ENCODE data around the gene IQCH. TPM values are rescaled to one million over a fixed set of nuclear protein-coding genes. Genes with fewer than 3 reads are reported as not detected.

Gene IQCH
- 1 to 10 TPM; 3.6 to 3.7 TPM for total RNA-seq

GRCh38 chr15:67254238-67255175 lies at the start of gene IQCH, which contains the start of gene AAGAB:
Gene IQCH, plus strand, starts transcription at chr15:67254786. Its CDS starts 111 bp downstream, at chr15:67254897.
Gene AAGAB, minus strand, starts transcription at chr15:67254661. Its CDS starts 30 bp downstream, at chr15:67254631.
- peaks cover 5 to 8% of the 10 kb centered on the region in 2 donors for H3K36me3 Mint-ChIP-seq (ENCODE audit: insufficient read depth in 2 of 2)
- peaks cover 48% of the 10 kb centered on the region for H3K4me1 Mint-ChIP-seq (ENCODE audit: low read depth)
- peak within 1 kb of the TSS; percentile 97 for H3K27ac Mint-ChIP-seq
- H3K4me3 Mint-ChIP-seq: peak within 1 kb of the TSS; percentile 97
- H3K27me3 Mint-ChIP-seq (ENCODE audit: low read depth): peaks cover 17% of the 10 kb centered on the region
- ATAC-seq (replicated peaks in 1 of 2) (peak; percentile 95), DNase-seq (peak; percentile 99)
- no peaks in the 10 kb centered on the region for H3K9me3 Mint-ChIP-seq

GRCh38 chr15:67207555-67208207 lies 46.9 kb upstream of the IQCH start:
- no peak for DNase-seq
- H3K9me3 Mint-ChIP-seq: no peaks in the 10 kb centered on the region
- H3K36me3 Mint-ChIP-seq (ENCODE audit: insufficient read depth in 2 of 2): peaks cover 5 to 24% of the 10 kb centered on the region in 2 donors
- no peaks in the 10 kb centered on the region for H3K4me1 Mint-ChIP-seq (ENCODE audit: low read depth)
- no peak overlapping the region for H3K27ac Mint-ChIP-seq
- no peak for ATAC-seq (replicated peaks in 1 of 2)
- H3K27me3 Mint-ChIP-seq (ENCODE audit: low read depth): no peaks in the 10 kb centered on the region
- H3K4me3 Mint-ChIP-seq: no peak overlapping the region

GRCh38 chr15:67208396-67208795 lies 46.2 kb upstream of the IQCH start:
- Mint-ChIP-seq H3K4me3 (no peak overlapping the region), H3K4me1 (ENCODE audit: low read depth) (no peaks in the 10 kb centered on the region), H3K9me3 (no peaks in the 10 kb centered on the region), H3K27ac (peak overlapping the region; percentile 39), H3K36me3 (ENCODE audit: insufficient read depth in 2 of 2) (peaks cover 5 to 19% of the 10 kb centered on the region in 2 donors), H3K27me3 (ENCODE audit: low read depth) (no peaks in the 10 kb centered on the region)
- DNase-seq (no peak), ATAC-seq (replicated peaks in 1 of 2) (no peak)

- Mint-ChIP-seq H3K27ac (no peak overlapping the region), H3K9me3 (no peaks in the 10 kb centered on the region)
- no peak for ATAC-seq (replicated peaks in 1 of 2)
Measured at GRCh38 chr15:67210555-67211168, 43.9 kb upstream of the IQCH start.

GRCh38 chr15:67212684-67213367 lies 41.8 kb upstream of the IQCH start:
- Mint-ChIP-seq H3K36me3 (ENCODE audit: insufficient read depth in 2 of 2) (peaks cover 3 to 19% of the 10 kb centered on the region in 2 donors), H3K27ac (no peak overlapping the region), H3K9me3 (no peaks in the 10 kb centered on the region), H3K4me1 (ENCODE audit: low read depth) (no peaks in the 10 kb centered on the region), H3K27me3 (ENCODE audit: low read depth) (no peaks in the 10 kb centered on the region), H3K4me3 (no peak overlapping the region)
- DNase-seq: no peak
- ATAC-seq (replicated peaks in 1 of 2): no peak

More at GRCh38 chr15:67210555-67211168, 43.9 kb upstream of the IQCH start:
- DNase-seq: no peak
- Mint-ChIP-seq H3K36me3 (ENCODE audit: insufficient read depth in 2 of 2) (peaks cover 3 to 12% of the 10 kb centered on the region in 2 donors), H3K27me3 (ENCODE audit: low read depth) (no peaks in the 10 kb centered on the region), H3K4me1 (ENCODE audit: low read depth) (no peaks in the 10 kb centered on the region), H3K4me3 (no peak overlapping the region)

GRCh38 chr15:67215102-67215501 lies 39.5 kb upstream of the IQCH start:
- ATAC-seq (replicated peaks in 1 of 2) (no peak), DNase-seq (no peak)
- no peaks in the 10 kb centered on the region for H3K27me3 Mint-ChIP-seq (ENCODE audit: low read depth)
- H3K9me3 Mint-ChIP-seq: no peaks in the 10 kb centered on the region
- peaks cover 4 to 18% of the 10 kb centered on the region in 2 donors for H3K36me3 Mint-ChIP-seq (ENCODE audit: insufficient read depth in 2 of 2)
- H3K4me1 Mint-ChIP-seq (ENCODE audit: low read depth): peaks cover 8% of the 10 kb centered on the region
- H3K4me3 Mint-ChIP-seq: no peak overlapping the region
- no peak overlapping the region for H3K27ac Mint-ChIP-seq

GRCh38 chr15:67216859-67217258 lies 37.7 kb upstream of the IQCH start:
- peaks cover 4 to 15% of the 10 kb centered on the region in 2 donors for H3K36me3 Mint-ChIP-seq (ENCODE audit: insufficient read depth in 2 of 2)
- DNase-seq: no peak
- peak overlapping the region; percentile 82 for H3K27ac Mint-ChIP-seq
- H3K4me3 Mint-ChIP-seq: no peak overlapping the region
- H3K4me1 Mint-ChIP-seq (ENCODE audit: low read depth): peaks cover 8% of the 10 kb centered on the region
- no peak for ATAC-seq (replicated peaks in 1 of 2)
- H3K27me3 Mint-ChIP-seq (ENCODE audit: low read depth): no peaks in the 10 kb centered on the region
- no peaks in the 10 kb centered on the region for H3K9me3 Mint-ChIP-seq

- DNase-seq (no peak), ATAC-seq (replicated peaks in 1 of 2) (peak in 1 of 2 donors; percentile 21)
- no peaks in the 10 kb centered on the region for H3K9me3 Mint-ChIP-seq
- H3K27me3 Mint-ChIP-seq (ENCODE audit: low read depth): no peaks in the 10 kb centered on the region
- H3K4me3 Mint-ChIP-seq: no peak overlapping the region
- peak overlapping the region; percentile 23 for H3K27ac Mint-ChIP-seq
- H3K4me1 Mint-ChIP-seq (ENCODE audit: low read depth): peaks cover 8% of the 10 kb centered on the region
- peaks cover 4 to 15% of the 10 kb centered on the region in 2 donors for H3K36me3 Mint-ChIP-seq (ENCODE audit: insufficient read depth in 2 of 2)
Measured at GRCh38 chr15:67218428-67218827, 36.2 kb upstream of the IQCH start.

- Mint-ChIP-seq H3K27me3 (ENCODE audit: low read depth) (no peaks in the 10 kb centered on the region), H3K36me3 (ENCODE audit: insufficient read depth in 2 of 2) (peaks cover 4 to 15% of the 10 kb centered on the region in 2 donors), H3K4me1 (ENCODE audit: low read depth) (peaks cover 8% of the 10 kb centered on the region), H3K27ac (no peak overlapping the region), H3K4me3 (no peak overlapping the region), H3K9me3 (no peaks in the 10 kb centered on the region)
- ATAC-seq (replicated peaks in 1 of 2) (no peak), DNase-seq (no peak)
Measured at GRCh38 chr15:67219288-67219687, 35.3 kb upstream of the IQCH start.

- Mint-ChIP-seq H3K36me3 (ENCODE audit: insufficient read depth in 2 of 2) (peaks cover 4 to 5% of the 10 kb centered on the region in 2 donors), H3K4me3 (no peak overlapping the region), H3K4me1 (ENCODE audit: low read depth) (peaks cover 8% of the 10 kb centered on the region), H3K9me3 (no peaks in the 10 kb centered on the region), H3K27ac (no peak overlapping the region), H3K27me3 (ENCODE audit: low read depth) (no peaks in the 10 kb centered on the region)
- ATAC-seq (replicated peaks in 1 of 2) (no peak), DNase-seq (no peak)
Measured at GRCh38 chr15:67224889-67225288, 29.7 kb upstream of the IQCH start.

- no peak for ATAC-seq (replicated peaks in 1 of 2)
- Mint-ChIP-seq H3K4me3 (no peak overlapping the region), H3K27ac (no peak overlapping the region), H3K9me3 (no peaks in the 10 kb centered on the region), H3K36me3 (ENCODE audit: insufficient read depth in 2 of 2) (peaks cover 4 to 9% of the 10 kb centered on the region in 2 donors), H3K27me3 (ENCODE audit: low read depth) (no peaks in the 10 kb centered on the region), H3K4me1 (ENCODE audit: low read depth) (peaks cover 8% of the 10 kb centered on the region)
- DNase-seq: no peak
Measured at GRCh38 chr15:67225336-67225735, 29.2 kb upstream of the IQCH start.

- no peak for ATAC-seq (replicated peaks in 1 of 2)
- Mint-ChIP-seq H3K4me1 (ENCODE audit: low read depth) (peaks cover 8% of the 10 kb centered on the region), H3K27ac (no peak overlapping the region), H3K36me3 (ENCODE audit: insufficient read depth in 2 of 2) (peaks cover 18% of the 10 kb centered on the region in 2 donors), H3K4me3 (no peak overlapping the region), H3K27me3 (ENCODE audit: low read depth) (no peaks in the 10 kb centered on the region), H3K9me3 (no peaks in the 10 kb centered on the region)
- DNase-seq: no peak
Measured at GRCh38 chr15:67227431-67227830, 27.2 kb upstream of the IQCH start.

Measured in activated T-cell treated with anti-CD3 and anti-CD28 coated beads, Interleukin-2, amount 50 U/mL, for 72 hours (primary cell).